DMS153 treated with DMSO at 0.1 percent for 48 hours (cell line): ENCODE data around the gene SGSM2.

ENCODE experiments used
- DNase-seq: peaks from one replicate; lab custom pipeline; 2025; ENCODE audit not compliant: unreplicated experiment; lab: John Stamatoyannopoulos, UW

SGSM2 gene

DNA sequence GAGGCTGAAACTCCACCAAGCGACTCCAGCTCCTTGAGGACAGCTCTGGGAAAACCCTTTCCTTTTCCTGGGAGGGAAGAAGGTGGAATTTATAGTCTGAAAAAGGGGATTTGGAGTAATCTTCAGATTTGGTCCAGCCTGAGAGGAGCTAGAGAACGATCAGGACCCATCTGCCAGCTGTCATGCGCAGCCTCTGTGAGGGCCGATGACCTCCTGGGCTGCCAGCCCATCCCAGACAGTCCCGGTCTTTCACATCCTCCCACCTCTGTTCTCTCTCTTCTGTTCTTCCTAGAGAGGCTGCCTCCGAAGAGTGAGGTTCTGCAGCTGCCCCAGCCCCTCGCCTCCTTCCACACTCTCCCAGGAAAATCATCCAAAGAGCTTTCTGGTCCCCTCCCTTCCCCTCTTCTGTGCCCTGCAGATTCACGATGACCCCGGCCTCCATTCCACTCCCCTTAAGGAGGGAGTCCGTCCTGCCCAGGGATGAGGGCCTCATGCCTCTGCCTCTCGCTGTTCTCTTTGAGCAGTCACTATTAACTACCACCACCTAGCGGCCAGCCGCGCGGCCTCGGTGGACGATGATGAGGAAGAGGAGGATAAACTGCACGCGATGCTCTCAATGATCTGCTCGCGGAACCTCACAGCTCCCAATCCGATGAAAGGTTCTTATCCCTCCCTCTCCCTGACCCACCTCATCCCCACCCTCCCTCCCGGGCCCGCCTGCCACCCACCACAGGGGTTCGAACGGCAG is 29.6 kb downstream of the SGSM2 start:
- DNase-seq: no peak

- no peak for DNase-seq
These were observed 31.1 kb downstream of the SGSM2 start for GRCh38 chr17:2368359-2368758.

DNA sequence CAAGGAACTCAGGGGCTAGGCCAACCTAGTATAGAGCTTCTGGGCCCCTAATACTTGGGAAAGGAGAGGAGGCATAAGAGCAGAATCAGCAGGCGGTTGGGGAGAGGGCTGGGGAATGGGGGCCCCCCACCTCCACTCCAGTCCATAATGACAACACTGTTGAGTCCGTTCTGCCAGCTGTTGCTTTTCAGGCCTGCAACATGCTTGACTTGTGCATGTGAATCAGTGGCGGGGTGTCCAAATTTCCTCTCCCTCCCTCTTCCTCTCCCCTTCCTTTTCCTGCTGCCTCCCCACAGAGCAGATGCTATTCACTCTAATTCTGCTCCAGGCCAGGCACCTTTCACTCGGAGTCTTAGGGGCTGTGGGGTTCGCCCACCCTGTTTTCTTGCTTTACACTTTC is 31.7 kb downstream of the SGSM2 start:
- DNase-seq: no peak

DNA sequence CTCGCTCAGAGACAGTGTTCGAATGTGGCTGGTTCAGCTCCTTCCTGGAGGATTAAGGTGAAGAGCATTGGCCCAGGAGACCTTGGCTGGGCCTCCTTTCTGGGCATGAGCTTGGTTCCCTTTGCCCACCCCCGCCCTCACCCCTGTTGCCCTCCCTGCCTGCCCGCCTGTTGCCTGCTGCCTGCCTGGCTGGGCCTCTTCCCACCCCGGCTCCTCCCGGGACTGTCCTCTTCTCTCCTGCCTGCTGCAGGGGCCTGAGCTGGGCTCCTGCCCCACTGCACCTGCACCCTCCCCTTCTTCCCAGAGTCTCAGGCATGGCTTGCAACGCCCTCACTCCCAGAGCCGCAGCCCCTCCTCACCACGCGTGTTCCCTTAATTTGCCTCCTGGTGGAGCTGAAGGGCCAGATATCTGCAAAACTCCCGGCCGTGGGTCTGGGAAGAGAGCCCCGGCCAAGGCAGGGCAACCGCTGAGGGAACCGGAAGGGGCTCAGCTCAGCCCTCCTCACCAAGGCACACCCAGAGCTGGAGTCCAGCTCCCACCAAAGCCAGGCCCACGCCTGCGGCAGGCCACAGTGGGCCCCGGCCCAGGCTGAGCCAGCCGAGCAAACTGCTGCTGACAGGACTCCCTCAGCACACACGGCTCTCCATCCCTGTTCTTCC is 32.4 kb downstream of the SGSM2 start:
- DNase-seq: no peak

GRCh38 chr17:2370211-2370589 is 32.9 kb downstream of the SGSM2 start:
- DNase-seq: no peak

DNA sequence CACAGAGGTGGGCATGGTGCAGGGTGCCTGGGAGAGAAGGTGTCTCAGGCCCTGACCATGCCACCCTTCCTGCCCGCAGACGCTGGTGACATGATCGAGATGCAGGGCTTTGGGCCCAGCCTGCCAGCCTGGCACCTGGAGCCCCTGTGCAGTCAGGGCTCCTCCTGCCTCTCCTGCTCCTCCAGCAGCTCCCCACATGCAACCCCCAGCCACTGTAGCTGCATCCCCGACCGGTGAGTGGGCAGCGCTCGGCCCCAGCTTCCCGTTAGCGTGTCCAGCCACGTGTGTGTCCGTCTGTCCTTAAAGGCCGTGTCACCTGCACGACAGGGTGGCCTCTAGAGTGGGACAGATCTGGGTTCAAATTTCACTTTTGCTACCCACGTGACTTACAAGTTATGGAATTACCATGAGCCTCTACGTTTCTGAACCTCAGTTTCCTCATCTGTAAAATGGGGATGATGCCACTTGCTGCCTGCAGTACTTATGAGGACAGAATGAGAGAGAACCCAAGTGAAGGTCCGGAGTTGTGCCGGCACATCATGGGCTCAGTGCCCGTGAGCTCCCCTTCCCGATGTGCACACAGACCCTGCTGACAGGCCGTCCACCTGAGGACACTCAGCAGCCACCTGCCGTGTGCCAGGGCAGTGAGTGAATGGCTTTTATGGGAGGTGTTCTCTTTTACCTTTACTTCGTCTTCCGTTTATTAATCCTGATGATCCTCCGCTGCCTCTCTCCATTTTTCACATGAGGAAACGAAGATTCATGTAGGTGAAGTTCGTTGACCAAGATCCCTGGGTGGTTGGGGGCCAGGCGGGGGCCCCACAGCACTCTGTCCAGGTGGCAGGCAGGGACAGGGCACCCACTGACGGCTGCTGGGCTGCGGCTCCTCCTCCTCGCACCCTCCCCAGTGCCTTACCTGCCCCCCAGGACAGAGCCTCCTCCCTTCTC is 34.2 kb downstream of the SGSM2 start:
- DNase-seq: no peak

DNA sequence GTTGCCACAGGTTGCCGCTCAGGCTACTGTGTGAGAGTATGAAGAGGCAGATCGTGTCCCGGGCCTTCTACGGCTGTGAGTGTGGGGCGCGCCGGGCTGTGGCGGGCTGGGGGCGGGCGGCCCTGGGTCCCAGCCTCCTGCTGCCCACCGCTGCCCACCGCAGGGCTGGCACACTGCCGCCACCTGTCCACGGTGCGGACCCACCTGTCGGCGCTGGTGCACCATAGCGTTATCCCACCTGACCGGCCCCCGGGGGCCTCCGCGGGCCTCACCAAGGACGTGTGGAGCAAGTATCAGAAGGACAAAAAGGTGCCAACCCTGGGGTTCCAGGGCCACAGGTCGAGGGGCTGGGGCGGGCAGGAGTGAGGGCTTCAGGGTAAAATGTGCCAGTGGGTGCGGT is 34.9 kb downstream of the SGSM2 start:
- no peak for DNase-seq

DNA sequence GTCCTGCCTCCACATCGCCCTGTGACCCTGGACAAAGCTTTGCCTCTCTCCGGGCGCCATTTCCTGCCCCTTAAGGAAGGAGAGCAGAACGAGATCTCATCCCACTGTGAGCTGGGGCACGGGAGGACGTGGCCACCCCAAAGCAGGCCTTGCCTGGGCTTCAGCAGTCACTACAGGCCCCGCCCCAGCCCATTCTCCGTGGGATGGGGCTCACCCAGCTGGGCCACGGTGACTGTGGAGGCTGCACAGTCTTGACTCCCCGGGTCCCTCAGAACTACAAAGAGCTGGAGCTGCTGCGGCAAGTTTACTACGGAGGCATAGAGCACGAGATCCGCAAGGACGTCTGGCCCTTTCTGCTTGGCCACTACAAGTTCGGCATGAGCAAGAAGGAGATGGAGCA is 35.4 kb downstream of the SGSM2 start:
- DNase-seq: no peak

DNA sequence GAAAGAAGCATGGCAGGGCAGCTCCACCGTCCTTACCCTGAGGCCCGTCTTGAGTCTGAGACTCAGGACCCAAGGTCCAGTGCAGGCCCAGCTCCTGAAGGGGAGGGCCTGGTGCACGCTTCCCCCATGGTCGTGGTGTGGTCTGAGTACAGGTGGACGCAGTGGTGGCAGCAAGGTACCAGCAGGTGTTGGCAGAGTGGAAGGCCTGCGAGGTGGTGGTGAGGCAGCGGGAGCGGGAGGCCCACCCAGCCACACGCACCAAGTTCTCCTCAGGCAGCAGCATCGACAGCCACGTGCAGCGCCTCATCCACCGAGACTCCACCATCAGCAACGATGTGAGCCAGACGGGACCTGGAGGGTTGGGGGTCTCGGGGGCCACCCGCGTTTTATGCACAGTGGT is 35.9 kb downstream of the SGSM2 start:
- DNase-seq: no peak

DNA sequence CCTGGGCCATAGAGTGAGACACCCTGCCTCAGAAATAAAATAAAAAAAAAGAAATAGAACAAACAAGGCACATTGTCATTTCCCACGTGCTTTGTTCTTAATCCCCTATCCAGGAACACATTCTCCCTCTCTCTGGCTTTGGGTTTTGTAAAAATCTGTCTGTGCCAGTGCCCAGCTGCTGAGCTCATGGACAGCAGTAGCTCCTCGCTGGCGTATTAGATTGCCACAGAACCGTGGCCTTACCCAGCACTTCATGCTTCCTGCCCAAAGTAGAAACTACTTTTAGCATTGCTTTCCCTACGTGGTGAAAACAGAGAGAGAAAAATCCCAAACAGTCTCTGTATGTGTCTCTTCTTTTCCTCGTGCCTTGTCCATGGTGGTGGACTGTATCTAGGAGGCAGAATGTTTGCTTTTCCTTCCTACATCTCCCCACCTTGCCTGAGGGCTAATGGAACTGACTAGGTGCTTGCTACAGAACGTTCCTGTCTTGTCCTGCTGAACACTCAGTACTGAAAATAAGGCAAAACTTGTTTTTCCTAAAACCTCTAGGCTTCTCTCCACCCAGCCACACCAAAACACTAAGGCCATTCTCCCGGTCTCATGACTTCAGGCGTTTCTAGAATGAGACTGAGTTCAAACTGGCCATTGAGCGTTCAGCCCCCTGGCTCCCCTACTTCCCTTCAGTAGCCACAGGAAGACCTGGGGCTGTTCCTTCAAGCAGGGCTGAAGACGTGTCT is 37.4 kb downstream of the SGSM2 start:
- DNase-seq: no peak

DNA sequence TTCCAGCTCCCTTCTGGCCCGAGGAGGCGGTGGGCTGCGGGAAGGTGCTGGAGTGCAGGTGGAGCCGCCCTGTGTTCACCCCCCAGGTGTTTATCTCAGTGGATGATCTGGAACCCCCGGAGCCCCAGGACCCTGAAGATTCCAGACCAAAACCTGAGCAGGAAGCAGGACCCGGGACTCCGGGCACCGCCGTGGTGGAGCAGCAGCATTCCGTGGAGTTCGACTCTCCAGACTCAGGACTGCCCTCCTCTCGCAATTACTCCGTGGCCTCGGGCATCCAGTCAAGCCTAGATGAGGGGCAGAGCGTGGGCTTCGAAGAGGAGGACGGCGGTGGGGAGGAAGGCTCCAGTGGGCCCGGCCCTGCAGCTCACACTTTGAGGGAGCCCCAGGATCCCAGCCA is 38.1 kb downstream of the SGSM2 start:
- DNase-seq: no peak

DNA sequence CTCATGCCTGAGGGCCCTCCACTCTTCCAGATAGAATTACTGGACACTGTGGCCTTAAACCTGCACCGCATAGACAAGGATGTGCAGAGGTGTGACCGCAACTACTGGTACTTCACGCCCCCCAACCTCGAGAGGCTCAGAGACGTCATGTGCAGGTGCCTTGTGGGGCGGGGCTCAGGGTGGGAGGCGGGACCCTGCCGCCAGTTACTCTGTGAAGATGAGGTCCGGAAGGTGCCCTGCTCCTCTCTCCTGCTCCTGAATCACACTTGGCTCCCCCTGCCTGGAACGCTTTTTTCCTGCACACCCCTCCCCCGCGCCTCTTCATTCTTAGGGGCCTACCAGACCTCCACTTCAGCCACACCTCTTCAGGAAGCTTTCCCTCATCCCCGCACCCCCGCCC is 38.8 kb downstream of the SGSM2 start:
- DNase-seq: no peak

GRCh38 chr17:2377659-2378058 is 40.4 kb downstream of the SGSM2 start:
- no peak for DNase-seq

- no peak for DNase-seq
These were observed 41.6 kb downstream of the SGSM2 start for GRCh38 chr17:2378905-2379304.

DNA sequence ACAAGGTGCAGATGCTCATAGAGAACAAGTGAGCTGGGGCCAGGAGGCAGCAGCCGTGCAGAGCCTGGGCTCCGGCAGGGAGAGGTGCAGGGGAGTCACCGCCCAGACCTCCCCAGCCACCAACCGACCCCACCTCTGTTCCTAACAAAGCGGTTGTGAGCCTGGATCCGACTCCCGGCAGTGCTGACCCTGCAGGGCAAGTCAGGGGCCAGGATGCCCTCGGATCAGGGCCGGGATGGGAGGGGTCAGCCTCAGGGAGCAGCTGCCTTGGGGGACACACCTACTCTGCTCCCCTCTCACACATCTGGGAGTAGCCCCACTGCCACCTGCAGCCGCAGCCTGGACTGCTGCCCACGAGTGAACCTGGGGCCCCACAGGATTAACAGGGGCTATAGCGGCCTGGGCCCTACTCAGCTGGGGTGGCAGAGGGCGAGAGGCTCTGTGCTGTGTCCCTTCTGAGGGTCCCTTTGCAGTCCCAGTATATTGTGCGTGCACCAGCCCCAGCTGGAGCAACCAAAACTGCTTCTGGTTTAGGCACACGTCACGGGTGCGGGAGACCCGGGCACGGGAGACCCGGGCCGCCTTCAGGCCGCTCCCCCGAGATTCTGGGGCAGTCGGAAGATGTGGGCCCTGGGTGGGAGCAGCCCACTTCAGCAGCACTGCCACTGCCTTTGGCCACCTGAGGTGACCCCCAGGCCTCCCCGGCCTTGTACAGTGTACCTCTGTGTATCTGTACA is 42.4 kb downstream of the SGSM2 start:
- no peak for DNase-seq

DNA sequence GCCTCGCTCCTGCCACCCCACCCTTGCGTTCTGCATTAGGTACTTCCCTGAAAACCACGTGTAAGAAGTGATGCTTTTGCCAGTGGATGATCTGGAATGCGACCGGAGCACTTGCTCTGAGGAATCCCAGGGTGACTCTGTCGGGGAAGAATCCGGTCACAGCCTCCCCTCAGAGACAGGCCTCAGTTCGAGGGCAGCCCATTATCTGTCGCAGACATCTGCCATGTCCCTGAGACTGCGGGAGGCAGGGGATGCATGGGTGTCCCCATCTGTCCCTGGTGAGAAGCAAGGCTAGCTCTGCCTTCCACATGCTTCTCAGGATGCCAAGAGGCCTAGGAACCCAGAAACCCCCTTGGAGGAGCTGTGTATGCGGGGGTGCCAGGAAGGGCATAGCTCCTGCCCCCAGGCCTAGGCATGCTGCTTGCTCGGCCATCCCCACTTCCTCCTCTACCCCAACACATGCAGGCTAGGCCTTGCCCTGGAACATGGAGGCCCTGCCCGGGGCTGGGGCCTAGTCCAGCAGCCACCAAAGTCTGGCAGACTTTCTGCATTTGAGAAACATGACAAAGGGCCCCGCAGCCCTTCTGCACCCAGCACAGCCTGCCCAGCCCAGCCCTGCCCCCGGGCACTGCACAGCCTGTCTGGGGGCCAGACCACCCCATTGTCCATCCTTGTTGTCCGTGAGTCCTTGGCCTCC is 43.1 kb downstream of the SGSM2 start:
- DNase-seq: no peak

DNA sequence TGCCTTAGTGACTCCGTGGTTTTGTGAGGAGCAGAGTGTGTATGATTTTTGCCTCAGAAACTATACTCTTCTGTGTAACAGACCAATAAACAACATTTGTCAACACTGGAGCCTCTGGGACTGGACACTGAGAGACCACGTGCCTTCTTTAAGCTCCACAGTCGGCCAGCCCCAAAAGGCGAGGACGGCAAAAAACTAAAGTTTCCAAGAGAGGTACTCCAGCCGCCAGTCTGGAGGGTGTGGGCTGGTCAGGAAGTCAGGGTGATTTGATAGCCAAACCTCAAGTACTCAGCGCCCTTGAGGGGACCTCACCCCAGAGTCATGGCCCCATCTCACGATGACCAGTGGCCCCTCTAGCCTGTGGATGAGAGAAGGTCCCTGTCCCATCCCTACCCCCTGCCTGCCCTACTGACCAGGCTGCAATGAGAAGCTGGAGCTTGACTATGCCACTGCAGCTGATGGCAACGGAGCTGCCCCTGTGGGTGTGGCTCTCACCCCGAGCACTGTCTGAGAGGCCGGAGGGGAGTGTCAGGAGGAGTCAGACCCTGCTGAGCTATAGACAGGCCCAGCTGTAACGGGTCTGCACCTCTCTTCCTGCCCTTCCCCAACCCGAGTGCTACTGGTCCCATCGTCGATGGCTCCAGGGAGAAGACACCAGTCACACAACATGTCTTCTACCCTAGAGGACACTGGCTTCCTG is 43.8 kb downstream of the SGSM2 start:
- DNase-seq: no peak

GRCh38 chr17:2383628-2384167 is 46.4 kb downstream of the SGSM2 start:
- no peak for DNase-seq
